ENCODE data around the gene ABCC5. TPM values are rescaled to one million over a fixed set of nuclear protein-coding genes. Genes with fewer than 3 reads are reported as not detected.
"Not testable (repeated sequence)": the region's sequence is repeated elsewhere in the genome, so short reads cannot be mapped to it uniquely, and the experiment has no call there.

Gene ABCC5
- total RNA-seq (2014; rRNA removed; shearing (Covaris generic); ENCODE audit: low replicate concordance): 2.2 and 11.1 TPM in 2 replicates

GRCh38 chr3:184017672-184018423, at the start of gene ABCC5:
ABCC5 (minus strand) TSS chr3:184017884; CDS start chr3:184014392, 3,492 bp downstream.
- in situ Hi-C loops (cut with HindIII; ENCODE audit: low pct_unique_long_range_greater_than_20kb, low sequenced_read_pairs): no loop called here
- DNase-seq (ENCODE audit: low read depth): peak; percentile 88

GRCh38 chr3:184066211-184066610, 48.5 kb upstream of the ABCC5 start:
- DNase-seq (ENCODE audit: low read depth): no peak
- in situ Hi-C loops (cut with HindIII; ENCODE audit: low pct_unique_long_range_greater_than_20kb, low sequenced_read_pairs): no loop called here

DNA sequence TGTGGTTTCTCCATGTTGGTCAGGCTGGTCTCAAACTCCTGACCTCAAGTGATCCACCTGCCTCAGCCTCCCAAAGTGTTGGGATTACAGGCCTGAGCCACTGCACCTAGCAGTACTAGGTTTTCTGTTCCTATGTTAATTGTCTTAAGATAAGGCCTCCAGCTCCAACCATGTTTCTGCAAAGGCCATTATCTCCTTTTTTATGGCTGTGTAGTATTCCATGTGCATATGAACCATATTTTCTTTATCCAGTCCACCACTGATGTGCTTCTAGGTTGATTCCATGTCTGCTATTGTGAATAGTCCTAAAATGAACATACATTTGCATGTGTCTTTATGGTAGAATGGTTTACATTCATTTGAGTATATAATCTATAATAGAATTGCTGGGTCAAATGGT, 45.0 kb upstream of the ABCC5 start:
- in situ Hi-C loops (cut with HindIII; ENCODE audit: low pct_unique_long_range_greater_than_20kb, low sequenced_read_pairs): no loop called here
- DNase-seq (ENCODE audit: low read depth): no peak

DNA sequence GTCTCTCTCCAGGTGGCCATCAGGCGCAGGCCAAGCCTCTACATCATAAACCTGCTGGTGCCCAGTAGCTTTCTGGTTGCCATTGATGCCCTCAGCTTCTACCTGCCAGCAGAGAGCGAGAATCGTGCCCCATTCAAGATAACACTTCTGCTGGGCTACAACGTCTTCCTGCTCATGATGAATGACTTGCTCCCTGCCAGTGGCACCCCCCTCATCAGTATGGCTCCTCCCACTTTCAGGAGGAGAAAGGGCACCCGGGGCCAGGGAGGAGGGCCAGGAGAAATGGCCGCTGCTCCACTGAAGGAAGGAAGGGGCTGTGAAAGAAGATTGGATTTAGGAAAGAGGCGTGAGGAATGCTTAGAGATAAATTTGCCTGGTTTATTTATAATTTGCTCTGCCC, 41.7 kb upstream of the ABCC5 start:
- in situ Hi-C loops (cut with HindIII; ENCODE audit: low pct_unique_long_range_greater_than_20kb, low sequenced_read_pairs): no loop called here
- no peak for DNase-seq (ENCODE audit: low read depth)

DNA sequence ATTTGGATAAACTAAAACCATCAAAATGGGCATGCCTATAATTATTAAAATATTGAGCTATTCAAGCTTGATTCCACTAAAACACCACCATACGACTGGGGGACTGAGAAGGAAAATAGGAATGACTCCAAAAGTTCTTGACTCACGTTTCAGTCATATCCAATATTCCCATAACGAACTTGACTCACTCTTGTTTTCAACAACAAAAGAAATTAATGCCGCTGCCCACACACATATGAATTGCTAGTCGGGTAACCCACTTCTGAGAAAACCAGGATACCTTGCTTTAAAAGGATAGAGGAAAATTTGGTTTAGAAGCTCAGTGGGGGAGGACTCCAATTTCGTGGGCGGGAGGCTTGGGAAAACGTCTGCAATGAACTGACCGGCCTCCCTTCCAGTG, 40.3 kb upstream of the ABCC5 start:
- DNase-seq (ENCODE audit: low read depth): no peak
- in situ Hi-C loops (cut with HindIII; ENCODE audit: low pct_unique_long_range_greater_than_20kb, low sequenced_read_pairs): no loop called here

DNA sequence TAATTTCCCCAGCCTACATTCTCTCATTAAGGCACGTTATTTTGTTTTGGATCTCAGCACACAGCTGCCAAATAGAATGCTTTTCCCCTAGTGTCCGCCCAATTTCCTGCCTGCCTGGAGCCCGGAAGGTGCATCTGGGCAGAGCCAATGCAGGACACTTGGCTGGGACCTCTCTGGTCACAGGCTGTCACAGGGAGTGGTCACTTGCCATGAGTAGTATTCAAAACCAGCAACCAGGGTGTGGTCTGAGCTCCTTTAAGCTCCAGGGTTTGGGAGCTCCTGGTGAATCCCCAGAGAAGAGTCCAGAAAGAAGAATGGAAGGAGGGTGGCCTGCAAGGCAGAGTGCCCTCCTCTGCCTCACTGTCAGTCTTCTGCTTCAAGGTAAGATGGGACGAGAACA, 35.1 kb upstream of the ABCC5 start, which contains the start of gene HTR3C:
HTR3C (plus strand) TSS at position 281 of the 400 bp plus-strand sequence; CDS start at position 315, 34 bp downstream.
- DNase-seq (ENCODE audit: low read depth): no peak
- in situ Hi-C loops (cut with HindIII; ENCODE audit: low pct_unique_long_range_greater_than_20kb, low sequenced_read_pairs): no loop called here

GRCh38 chr3:184050217-184050847, 32.6 kb upstream of the ABCC5 start:
- in situ Hi-C loops (cut with HindIII; ENCODE audit: low pct_unique_long_range_greater_than_20kb, low sequenced_read_pairs): no loop called here
- no peak for DNase-seq (ENCODE audit: low read depth)

- in situ Hi-C loops (cut with HindIII; ENCODE audit: low pct_unique_long_range_greater_than_20kb, low sequenced_read_pairs): no loop called here
- DNase-seq (ENCODE audit: low read depth): no peak
Observed at GRCh38 chr3:184045995-184046394, 28.3 kb upstream of the ABCC5 start.

DNA sequence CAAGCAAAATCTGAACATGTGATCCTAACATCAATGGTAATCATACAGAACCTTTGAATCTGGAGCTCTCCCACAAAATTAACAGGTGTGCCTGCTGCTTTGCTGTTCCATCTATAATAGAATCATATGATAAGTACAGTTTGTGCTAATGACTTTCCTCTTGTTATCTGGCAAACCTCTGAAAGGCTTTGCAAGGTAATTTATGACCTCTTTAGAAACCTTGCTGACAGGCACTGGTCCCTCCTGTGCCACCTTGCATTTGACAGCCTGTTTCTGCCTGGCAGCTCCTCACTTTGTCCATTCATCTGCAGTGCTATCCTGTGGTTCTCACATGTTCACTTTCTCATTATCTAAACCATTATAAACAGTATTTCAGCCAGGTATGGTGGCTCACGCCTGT, 24.9 kb upstream of the ABCC5 start:
- no peak for DNase-seq (ENCODE audit: low read depth)
- in situ Hi-C loops (cut with HindIII; ENCODE audit: low pct_unique_long_range_greater_than_20kb, low sequenced_read_pairs): no loop called here

GRCh38 chr3:184040010-184040409, 22.3 kb upstream of the ABCC5 start:
- in situ Hi-C loops (cut with HindIII; ENCODE audit: low pct_unique_long_range_greater_than_20kb, low sequenced_read_pairs): no loop called here
- no peak for DNase-seq (ENCODE audit: low read depth)

DNA sequence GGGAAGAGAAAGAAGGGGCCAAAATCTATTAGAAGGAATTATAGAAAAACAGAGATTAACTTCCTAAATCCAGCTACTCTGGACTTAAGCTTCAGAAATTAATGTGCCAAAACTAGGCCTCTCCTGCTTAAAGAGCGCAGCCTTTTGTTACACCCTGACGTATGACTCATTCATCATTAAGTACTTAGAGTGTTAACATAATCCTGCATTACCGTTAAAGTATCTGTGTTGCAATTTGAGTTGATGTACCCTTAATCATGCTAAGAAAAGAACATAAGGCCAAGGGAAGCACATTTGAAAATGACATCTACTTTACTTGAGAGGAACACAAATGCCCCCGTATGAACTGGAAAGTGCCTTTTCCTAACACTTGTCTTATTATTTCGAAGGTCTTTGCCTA, 21.7 kb upstream of the ABCC5 start:
- in situ Hi-C loops (cut with HindIII; ENCODE audit: low pct_unique_long_range_greater_than_20kb, low sequenced_read_pairs): no loop called here
- no peak for DNase-seq (ENCODE audit: low read depth)

DNA sequence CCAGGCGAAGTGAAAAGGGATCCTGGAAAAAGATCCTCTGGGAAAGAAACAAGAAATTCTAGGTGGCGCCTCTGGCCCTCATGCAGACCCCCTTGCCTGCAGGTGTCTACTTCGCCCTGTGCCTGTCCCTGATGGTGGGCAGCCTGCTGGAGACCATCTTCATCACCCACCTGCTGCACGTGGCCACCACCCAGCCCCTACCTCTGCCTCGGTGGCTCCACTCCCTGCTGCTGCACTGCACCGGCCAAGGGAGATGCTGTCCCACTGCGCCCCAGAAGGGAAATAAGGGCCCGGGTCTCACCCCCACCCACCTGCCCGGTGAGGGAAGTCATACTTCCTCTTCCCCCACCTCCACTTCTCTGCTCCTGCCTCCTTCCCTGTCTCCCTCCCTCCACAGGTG, 20.6 kb upstream of the ABCC5 start:
- in situ Hi-C loops (cut with HindIII; ENCODE audit: low pct_unique_long_range_greater_than_20kb, low sequenced_read_pairs); DNase-seq (ENCODE audit: low read depth): not testable (repeated sequence)

- DNase-seq (ENCODE audit: low read depth): no peak
- in situ Hi-C loops (cut with HindIII; ENCODE audit: low pct_unique_long_range_greater_than_20kb, low sequenced_read_pairs): no loop called here
Observed at GRCh38 chr3:184037816-184038215, 20.1 kb upstream of the ABCC5 start.

DNA sequence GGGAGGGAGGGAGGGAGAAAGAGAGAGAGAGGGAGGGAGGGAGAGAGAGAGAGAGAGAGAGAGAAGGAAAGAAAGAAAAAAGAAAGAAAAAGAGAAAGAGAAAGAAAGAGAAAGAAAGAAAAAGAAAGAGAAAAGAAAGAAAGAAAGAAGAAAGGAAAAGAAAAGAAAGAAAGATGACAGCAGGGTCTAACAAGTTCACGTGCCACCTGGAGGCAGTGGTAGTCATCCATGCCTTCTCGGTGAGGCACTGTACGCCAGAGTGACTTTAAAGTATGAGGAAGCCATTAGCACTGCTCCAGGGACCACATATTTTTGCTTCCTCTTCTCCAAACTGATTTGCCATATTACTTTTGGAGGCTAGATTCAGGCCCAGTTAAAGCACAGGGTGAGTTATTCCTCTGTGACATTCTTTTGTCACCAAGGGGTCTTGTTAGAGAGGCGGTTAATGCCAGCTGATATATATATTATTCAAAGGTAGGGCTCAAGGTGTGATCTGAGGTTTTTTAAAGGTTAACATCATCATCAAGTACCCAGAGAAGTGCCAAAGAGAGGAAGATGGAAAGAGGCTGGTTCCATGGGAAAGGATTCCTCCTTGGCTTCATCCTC, 13.6 kb upstream of the ABCC5 start, which contains the start of gene HTR3D:
HTR3D (plus strand) TSS at position 556 of the 606 bp plus-strand sequence; CDS start at position 556, 0 bp downstream.
- in situ Hi-C loops (cut with HindIII; ENCODE audit: low pct_unique_long_range_greater_than_20kb, low sequenced_read_pairs): no loop called here
- DNase-seq (ENCODE audit: low read depth): peak; percentile 64

DNA sequence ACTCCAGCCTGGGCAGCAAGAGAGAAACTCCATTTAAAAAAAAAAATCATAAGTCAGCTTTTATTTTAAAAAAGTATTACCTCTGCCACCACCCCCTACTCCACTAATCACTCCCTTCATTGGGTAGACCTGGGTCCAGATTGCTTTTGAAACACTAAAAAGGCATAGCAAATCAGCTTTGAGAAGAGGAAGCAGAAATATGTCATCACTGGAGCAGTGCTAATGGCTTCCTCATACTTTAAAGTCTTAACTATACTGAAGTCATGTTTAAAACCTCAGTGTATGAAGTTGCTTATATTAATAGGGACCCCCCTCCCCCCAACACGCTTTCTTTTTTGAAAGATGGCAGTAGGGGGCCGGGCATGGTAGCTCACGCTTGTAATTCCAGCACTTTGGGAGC, 12.9 kb upstream of the ABCC5 start:
- in situ Hi-C loops (cut with HindIII; ENCODE audit: low pct_unique_long_range_greater_than_20kb, low sequenced_read_pairs): no loop called here
- no peak for DNase-seq (ENCODE audit: low read depth)

DNA sequence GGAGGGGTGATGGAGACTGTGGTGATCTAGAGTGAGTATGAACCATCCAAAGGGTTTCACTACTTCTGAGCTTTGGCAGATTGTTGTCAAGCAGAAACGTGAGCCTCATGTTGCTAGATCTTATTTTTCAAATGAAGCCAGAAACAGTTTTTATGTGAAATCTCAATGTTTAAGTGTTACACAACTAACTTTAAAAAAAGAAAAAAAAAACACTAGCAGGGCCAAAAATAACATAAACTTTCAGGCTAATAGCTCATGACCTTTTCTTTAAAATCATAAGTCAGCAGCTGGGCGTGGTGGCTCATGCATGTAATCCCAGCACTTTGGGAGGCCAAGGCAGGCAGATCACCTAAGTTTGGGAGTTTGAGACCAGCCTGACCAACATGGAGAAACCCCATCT, 11.8 kb upstream of the ABCC5 start:
- peak; percentile 46 for DNase-seq (ENCODE audit: low read depth)
- in situ Hi-C loops (cut with HindIII; ENCODE audit: low pct_unique_long_range_greater_than_20kb, low sequenced_read_pairs): no loop called here

DNA sequence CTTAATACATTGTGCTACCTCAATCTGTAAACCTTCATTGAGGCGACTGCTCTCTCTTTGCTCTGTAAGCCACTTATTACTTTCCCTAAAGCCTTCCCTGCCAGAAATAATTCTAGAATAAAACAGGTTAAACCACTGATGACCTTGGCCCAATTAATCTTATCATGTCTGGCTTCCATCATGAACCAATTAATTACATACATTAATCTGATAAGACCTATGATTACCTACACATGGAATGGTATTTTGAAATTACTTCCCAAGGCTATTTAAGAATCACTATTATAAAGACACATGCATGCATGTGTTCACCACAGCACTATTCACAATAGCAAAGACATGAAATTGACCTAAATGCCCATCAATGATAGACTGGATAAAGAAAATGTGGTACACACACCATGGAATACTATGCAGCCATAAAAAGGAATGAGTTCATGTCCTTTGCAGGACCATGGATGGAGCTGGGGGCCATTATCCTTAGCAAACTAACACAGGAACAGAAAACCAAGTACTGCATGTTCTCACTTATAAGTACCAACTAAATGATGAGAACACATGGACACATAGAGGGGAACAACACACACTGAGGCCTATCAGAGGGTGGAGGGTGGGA, 10.7 kb upstream of the ABCC5 start:
- DNase-seq (ENCODE audit: low read depth); in situ Hi-C loops (cut with HindIII; ENCODE audit: low pct_unique_long_range_greater_than_20kb, low sequenced_read_pairs): not testable (repeated sequence)

- DNase-seq (ENCODE audit: low read depth); in situ Hi-C loops (cut with HindIII; ENCODE audit: low pct_unique_long_range_greater_than_20kb, low sequenced_read_pairs): not testable (repeated sequence)
Observed at GRCh38 chr3:184025256-184025655, 7.6 kb upstream of the ABCC5 start.

DNA sequence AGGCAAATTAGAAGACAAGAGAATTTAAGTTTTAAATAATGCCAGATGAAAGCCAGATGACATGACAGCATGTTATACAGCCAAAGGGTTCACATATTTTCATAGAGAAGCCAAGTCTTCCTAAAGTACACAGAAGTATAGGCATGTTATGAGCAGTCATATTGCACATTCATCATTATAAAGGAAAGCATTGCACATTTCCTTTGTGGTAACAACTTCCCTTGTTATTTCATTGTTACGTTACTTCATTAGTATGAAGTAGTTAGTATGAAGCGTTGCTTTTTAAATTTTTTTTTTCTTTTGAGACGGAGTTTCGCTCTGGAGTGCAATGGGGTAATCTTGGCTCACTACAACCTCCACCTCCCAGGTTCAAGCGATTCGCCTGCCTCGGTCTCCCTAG, 4.6 kb upstream of the ABCC5 start:
- no peak for DNase-seq (ENCODE audit: low read depth)
- in situ Hi-C loops (cut with HindIII; ENCODE audit: low pct_unique_long_range_greater_than_20kb, low sequenced_read_pairs): no loop called here
